ENCODE results near the gene SWSAP1.

DNA sequence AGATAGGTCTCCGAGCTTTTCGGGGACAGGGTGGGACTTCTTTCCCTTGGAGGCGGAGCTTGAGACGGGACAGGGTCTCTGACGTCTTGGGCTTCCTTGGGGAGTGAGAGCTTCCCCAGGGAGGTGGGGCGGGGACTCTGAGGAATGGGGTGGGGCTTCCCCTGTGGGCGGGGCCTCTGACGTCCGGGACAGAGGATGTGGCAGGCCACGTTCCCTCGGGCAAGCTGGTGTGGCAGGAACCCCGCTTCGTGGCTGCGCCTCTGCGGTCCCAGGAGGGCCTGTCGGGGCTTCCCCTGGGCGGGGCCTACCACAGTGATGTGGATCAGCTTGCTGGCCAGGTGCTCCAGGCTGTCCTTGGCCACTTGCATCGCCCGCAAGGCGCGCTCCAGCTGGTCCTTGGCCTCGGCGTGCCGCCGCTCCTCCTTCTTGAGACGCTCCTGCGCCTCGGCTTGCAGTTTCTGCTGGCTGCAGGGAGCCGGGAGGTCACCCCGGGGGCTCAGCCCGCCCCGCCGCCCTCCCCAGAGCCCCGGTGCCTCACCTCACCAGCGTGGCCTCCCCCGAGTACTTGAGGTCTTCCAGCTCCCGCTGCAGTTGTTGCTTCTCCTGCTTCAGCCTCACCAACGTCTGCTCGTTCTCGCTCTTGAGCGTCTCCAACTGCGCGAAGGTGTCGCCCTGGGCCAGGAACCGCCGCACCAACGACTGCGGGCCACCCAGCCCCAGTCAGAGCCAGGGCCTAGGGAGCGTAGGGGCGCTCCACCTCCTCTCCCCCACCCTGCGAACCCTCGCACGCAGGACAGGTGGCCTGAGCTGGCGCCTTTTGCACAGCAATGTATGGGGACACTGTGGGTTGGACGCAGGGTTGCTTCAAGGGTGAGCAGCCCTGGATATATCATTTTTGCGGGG lies 47.9 kb downstream of the SWSAP1 start:
- TF ChIP-seq, protein P1, sequence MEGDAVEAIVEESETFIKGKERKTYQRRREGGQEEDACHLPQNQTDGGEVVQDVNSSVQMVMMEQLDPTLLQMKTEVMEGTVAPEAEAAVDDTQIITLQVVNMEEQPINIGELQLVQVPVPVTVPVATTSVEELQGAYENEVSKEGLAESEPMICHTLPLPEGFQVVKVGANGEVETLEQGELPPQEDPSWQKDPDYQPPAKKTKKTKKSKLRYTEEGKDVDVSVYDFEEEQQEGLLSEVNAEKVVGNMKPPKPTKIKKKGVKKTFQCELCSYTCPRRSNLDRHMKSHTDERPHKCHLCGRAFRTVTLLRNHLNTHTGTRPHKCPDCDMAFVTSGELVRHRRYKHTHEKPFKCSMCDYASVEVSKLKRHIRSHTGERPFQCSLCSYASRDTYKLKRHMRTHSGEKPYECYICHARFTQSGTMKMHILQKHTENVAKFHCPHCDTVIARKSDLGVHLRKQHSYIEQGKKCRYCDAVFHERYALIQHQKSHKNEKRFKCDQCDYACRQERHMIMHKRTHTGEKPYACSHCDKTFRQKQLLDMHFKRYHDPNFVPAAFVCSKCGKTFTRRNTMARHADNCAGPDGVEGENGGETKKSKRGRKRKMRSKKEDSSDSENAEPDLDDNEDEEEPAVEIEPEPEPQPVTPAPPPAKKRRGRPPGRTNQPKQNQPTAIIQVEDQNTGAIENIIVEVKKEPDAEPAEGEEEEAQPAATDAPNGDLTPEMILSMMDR (conservative IDR thresholded peaks at IDR 0.05; ENCODE audit: low read depth in 2 of 2), result no peak
- TF ChIP-seq EZH2 (IDR thresholded peaks at IDR 0.05; ENCODE audit: low read depth, unreplicated experiment) (no peak), EZH2phosphoT487 (IDR thresholded peaks at IDR 0.05; ENCODE audit: unreplicated experiment) (no peak), POLR2AphosphoS5 (IDR thresholded peaks at IDR 0.05; ENCODE audit: low read depth) (peak; percentile 44), NANOG (IDR thresholded peaks at IDR 0.05; ENCODE audit: borderline replicate concordance) (no peak), ZNF114 (CRISPR knock-in tag; IDR thresholded peaks at IDR 0.05) (no peak), JUNB (IDR thresholded peaks at IDR 0.05; ENCODE audit: unreplicated experiment) (no peak), CREB1 (CRISPR knock-in tag; IDR thresholded peaks at IDR 0.05; ENCODE audit: low read depth) (peak; percentile 41; the same call in 1 of the 2 replicates), ZNF331 (CRISPR knock-in tag; IDR thresholded peaks at IDR 0.05; ENCODE audit: low read depth) (no peak)
- TF ChIP-seq, protein P2, sequence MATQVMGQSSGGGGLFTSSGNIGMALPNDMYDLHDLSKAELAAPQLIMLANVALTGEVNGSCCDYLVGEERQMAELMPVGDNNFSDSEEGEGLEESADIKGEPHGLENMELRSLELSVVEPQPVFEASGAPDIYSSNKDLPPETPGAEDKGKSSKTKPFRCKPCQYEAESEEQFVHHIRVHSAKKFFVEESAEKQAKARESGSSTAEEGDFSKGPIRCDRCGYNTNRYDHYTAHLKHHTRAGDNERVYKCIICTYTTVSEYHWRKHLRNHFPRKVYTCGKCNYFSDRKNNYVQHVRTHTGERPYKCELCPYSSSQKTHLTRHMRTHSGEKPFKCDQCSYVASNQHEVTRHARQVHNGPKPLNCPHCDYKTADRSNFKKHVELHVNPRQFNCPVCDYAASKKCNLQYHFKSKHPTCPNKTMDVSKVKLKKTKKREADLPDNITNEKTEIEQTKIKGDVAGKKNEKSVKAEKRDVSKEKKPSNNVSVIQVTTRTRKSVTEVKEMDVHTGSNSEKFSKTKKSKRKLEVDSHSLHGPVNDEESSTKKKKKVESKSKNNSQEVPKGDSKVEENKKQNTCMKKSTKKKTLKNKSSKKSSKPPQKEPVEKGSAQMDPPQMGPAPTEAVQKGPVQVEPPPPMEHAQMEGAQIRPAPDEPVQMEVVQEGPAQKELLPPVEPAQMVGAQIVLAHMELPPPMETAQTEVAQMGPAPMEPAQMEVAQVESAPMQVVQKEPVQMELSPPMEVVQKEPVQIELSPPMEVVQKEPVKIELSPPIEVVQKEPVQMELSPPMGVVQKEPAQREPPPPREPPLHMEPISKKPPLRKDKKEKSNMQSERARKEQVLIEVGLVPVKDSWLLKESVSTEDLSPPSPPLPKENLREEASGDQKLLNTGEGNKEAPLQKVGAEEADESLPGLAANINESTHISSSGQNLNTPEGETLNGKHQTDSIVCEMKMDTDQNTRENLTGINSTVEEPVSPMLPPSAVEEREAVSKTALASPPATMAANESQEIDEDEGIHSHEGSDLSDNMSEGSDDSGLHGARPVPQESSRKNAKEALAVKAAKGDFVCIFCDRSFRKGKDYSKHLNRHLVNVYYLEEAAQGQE (IDR thresholded peaks at IDR 0.05; ENCODE audit: unreplicated experiment), result peak; percentile 28
- TF ChIP-seq, protein P3, sequence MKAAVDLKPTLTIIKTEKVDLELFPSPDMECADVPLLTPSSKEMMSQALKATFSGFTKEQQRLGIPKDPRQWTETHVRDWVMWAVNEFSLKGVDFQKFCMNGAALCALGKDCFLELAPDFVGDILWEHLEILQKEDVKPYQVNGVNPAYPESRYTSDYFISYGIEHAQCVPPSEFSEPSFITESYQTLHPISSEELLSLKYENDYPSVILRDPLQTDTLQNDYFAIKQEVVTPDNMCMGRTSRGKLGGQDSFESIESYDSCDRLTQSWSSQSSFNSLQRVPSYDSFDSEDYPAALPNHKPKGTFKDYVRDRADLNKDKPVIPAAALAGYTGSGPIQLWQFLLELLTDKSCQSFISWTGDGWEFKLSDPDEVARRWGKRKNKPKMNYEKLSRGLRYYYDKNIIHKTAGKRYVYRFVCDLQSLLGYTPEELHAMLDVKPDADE (IDR thresholded peaks at IDR 0.05), result peak; percentile 60; the same call in 1 of the 2 replicates

All from GM23338 (cell line).